ENCODE results near the gene RRP12.
"Not testable (repeated sequence)": the region's sequence is repeated elsewhere in the genome, so short reads cannot be mapped to it uniquely, and the experiment has no call there.

The RRP12 gene

GRCh38 chr10:97406483-97406882, 5.3 kb upstream of the RRP12 start:
- not testable (repeated sequence) for H3K23ac ChIP-seq (ENCODE audit: low read length); H2AFZ ChIP-seq (ENCODE audit: insufficient read depth, low read length, poor library complexity); H3K9ac ChIP-seq (ENCODE audit: low read length); H3K4me1 ChIP-seq (ENCODE audit: control insufficient read depth in 1 of 2, insufficient read depth in 2 of 2, low read length in 2 of 2); H3K36me3 ChIP-seq (ENCODE audit: control insufficient read depth in 1 of 2, insufficient read depth in 2 of 2, low read length in 2 of 2); H2BK5ac ChIP-seq (ENCODE audit: low read depth, low read length, poor library complexity); H3K4ac ChIP-seq (ENCODE audit: low read depth, low read length); H2BK120ac ChIP-seq (ENCODE audit: insufficient read depth, low read length, poor library complexity); DNase-seq; H3K14ac ChIP-seq (ENCODE audit: low read length); H3K79me2 ChIP-seq (ENCODE audit: control insufficient read depth, insufficient read depth, low read length, poor library complexity); H3K9me3 ChIP-seq (ENCODE audit: insufficient read depth, low read depth, low read length); H3K18ac ChIP-seq (ENCODE audit: low read length); H3K79me1 ChIP-seq (ENCODE audit: low read length); H3K4me2 ChIP-seq (ENCODE audit: low read length); H3K4me3 ChIP-seq (ENCODE audit: low read depth, low read length); H2BK12ac ChIP-seq (ENCODE audit: low read length); H3K27ac ChIP-seq (ENCODE audit: low read depth, low read length); H4K12ac ChIP-seq (ENCODE audit: low read depth, low read length); H4K91ac ChIP-seq (ENCODE audit: low read depth, low read length); H3K27me3 ChIP-seq (ENCODE audit: insufficient read depth, low read length); H2AK5ac ChIP-seq (ENCODE audit: low read length); H4K8ac ChIP-seq (ENCODE audit: low read depth, low read length)
- WGBS (ENCODE audit: extremely low coverage, insufficient coverage, insufficient read length) = no CpG with 5 or more reads among the region's 7 CpGs

GRCh38 chr10:97406064-97406463, 4.9 kb upstream of the RRP12 start:
- Histone ChIP-seq H3K14ac (ENCODE audit: low read length) (no peak overlapping the region), H4K91ac (ENCODE audit: low read depth, low read length) (no peak overlapping the region), H3K27ac (ENCODE audit: low read depth, low read length) (no peak overlapping the region), H2AK5ac (ENCODE audit: low read length) (no peak overlapping the region), H3K36me3 (ENCODE audit: control insufficient read depth in 1 of 2, insufficient read depth in 2 of 2, low read length in 2 of 2) (no peaks in the 10 kb centered on the region), H2BK120ac (ENCODE audit: insufficient read depth, low read length, poor library complexity) (no peak overlapping the region), H3K4me2 (ENCODE audit: low read length) (no peak overlapping the region), H3K23ac (ENCODE audit: low read length) (no peak overlapping the region), H2BK12ac (ENCODE audit: low read length) (no peak overlapping the region), H2BK5ac (ENCODE audit: low read depth, low read length, poor library complexity) (no peak overlapping the region), H3K79me1 (ENCODE audit: low read length) (no peaks in the 10 kb centered on the region), H2AFZ (ENCODE audit: insufficient read depth, low read length, poor library complexity) (no peak overlapping the region), H4K12ac (ENCODE audit: low read depth, low read length) (no peak overlapping the region), H3K27me3 (ENCODE audit: insufficient read depth, low read length) (no peaks in the 10 kb centered on the region), H3K4me1 (ENCODE audit: control insufficient read depth in 1 of 2, insufficient read depth in 2 of 2, low read length in 2 of 2) (peaks cover 0 to 6% of the 10 kb centered on the region in 2 experiments), H3K9me3 (ENCODE audit: insufficient read depth, low read depth, low read length) (no peaks in the 10 kb centered on the region), H3K4ac (ENCODE audit: low read depth, low read length) (no peak overlapping the region), H4K8ac (ENCODE audit: low read depth, low read length) (no peak overlapping the region), H3K9ac (ENCODE audit: low read length) (no peak overlapping the region), H3K18ac (ENCODE audit: low read length) (no peak overlapping the region), H3K79me2 (ENCODE audit: control insufficient read depth, insufficient read depth, low read length, poor library complexity) (no peaks in the 10 kb centered on the region), H3K4me3 (ENCODE audit: low read depth, low read length) (no peak overlapping the region)
- no peak for DNase-seq
- no CpG with 5 or more reads among the region's 3 CpGs for WGBS (ENCODE audit: extremely low coverage, insufficient coverage, insufficient read length)

DNA sequence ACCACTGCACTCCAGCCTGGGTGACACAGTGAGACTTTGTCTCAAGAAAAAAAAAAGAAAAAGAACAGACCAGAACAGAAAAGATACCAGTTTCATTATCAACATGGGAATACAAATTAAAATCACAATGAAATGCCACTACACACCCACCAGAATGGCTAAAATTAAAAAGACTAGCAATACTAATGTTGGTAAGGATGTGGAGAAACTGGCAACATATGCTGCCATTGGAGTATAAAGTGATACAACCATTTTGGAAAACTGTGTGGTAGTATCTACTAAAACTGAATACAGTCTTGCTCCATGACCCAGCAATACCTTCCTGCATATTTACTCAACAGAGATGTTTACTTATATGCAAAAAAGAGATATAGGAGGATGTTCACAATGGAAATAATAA, 2.9 kb upstream of the RRP12 start:
- Histone ChIP-seq H3K36me3 (ENCODE audit: control insufficient read depth in 1 of 2, insufficient read depth in 2 of 2, low read length in 2 of 2) (no peaks in the 10 kb centered on the region), H2BK120ac (ENCODE audit: insufficient read depth, low read length, poor library complexity) (no peak overlapping the region), H3K9me3 (ENCODE audit: insufficient read depth, low read depth, low read length) (no peaks in the 10 kb centered on the region), H2AFZ (ENCODE audit: insufficient read depth, low read length, poor library complexity) (no peak overlapping the region), H3K18ac (ENCODE audit: low read length) (no peak overlapping the region), H3K9ac (ENCODE audit: low read length) (no peak overlapping the region), H4K8ac (ENCODE audit: low read depth, low read length) (no peak overlapping the region), H3K27me3 (ENCODE audit: insufficient read depth, low read length) (no peaks in the 10 kb centered on the region), H2AK5ac (ENCODE audit: low read length) (no peak overlapping the region), H3K4me2 (ENCODE audit: low read length) (no peak overlapping the region), H4K91ac (ENCODE audit: low read depth, low read length) (no peak overlapping the region), H3K14ac (ENCODE audit: low read length) (no peak overlapping the region), H3K27ac (ENCODE audit: low read depth, low read length) (no peak overlapping the region), H3K79me1 (ENCODE audit: low read length) (no peaks in the 10 kb centered on the region), H3K4me3 (ENCODE audit: low read depth, low read length) (no peak overlapping the region), H3K23ac (ENCODE audit: low read length) (no peak overlapping the region), H2BK12ac (ENCODE audit: low read length) (no peak overlapping the region), H4K12ac (ENCODE audit: low read depth, low read length) (no peak overlapping the region), H3K4me1 (ENCODE audit: control insufficient read depth in 1 of 2, insufficient read depth in 2 of 2, low read length in 2 of 2) (peaks cover 2 to 10% of the 10 kb centered on the region in 2 experiments), H3K79me2 (ENCODE audit: control insufficient read depth, insufficient read depth, low read length, poor library complexity) (no peaks in the 10 kb centered on the region), H3K4ac (ENCODE audit: low read depth, low read length) (no peak overlapping the region), H2BK5ac (ENCODE audit: low read depth, low read length, poor library complexity) (no peak overlapping the region)
- DNase-seq = no peak

- WGBS (ENCODE audit: extremely low coverage, insufficient coverage, insufficient read length) = no CpG with 5 or more reads among the region's 13 CpGs
Observed at GRCh38 chr10:97401455-97401919, 347 bp upstream of the RRP12 start.

More at GRCh38 chr10:97401455-97401919, 347 bp upstream of the RRP12 start:
- Histone ChIP-seq H3K36me3 (ENCODE audit: control insufficient read depth in 1 of 2, insufficient read depth in 2 of 2, low read length in 2 of 2) (no peaks in the 10 kb centered on the region), H3K18ac (ENCODE audit: low read length) (no peak overlapping the region), H2BK12ac (ENCODE audit: low read length) (no peak overlapping the region), H3K27ac (ENCODE audit: low read depth, low read length) (no peak overlapping the region), H4K91ac (ENCODE audit: low read depth, low read length) (no peak overlapping the region), H3K9ac (ENCODE audit: low read length) (no peak overlapping the region), H3K14ac (ENCODE audit: low read length) (no peak overlapping the region), H3K4me1 (ENCODE audit: control insufficient read depth in 1 of 2, insufficient read depth in 2 of 2, low read length in 2 of 2) (peaks cover 2 to 4% of the 10 kb centered on the region in 2 experiments), H2BK120ac (ENCODE audit: insufficient read depth, low read length, poor library complexity) (no peak overlapping the region), H4K8ac (ENCODE audit: low read depth, low read length) (peak overlapping the region; percentile 74), H3K27me3 (ENCODE audit: insufficient read depth, low read length) (no peaks in the 10 kb centered on the region), H3K79me2 (ENCODE audit: control insufficient read depth, insufficient read depth, low read length, poor library complexity) (no peaks in the 10 kb centered on the region), H3K4me2 (ENCODE audit: low read length) (peak overlapping the region; percentile 80), H4K12ac (ENCODE audit: low read depth, low read length) (peak overlapping the region; percentile 49), H2AFZ (ENCODE audit: insufficient read depth, low read length, poor library complexity) (peak overlapping the region; percentile 32), H3K79me1 (ENCODE audit: low read length) (no peaks in the 10 kb centered on the region), H2BK5ac (ENCODE audit: low read depth, low read length, poor library complexity) (no peak overlapping the region), H3K23ac (ENCODE audit: low read length) (no peak overlapping the region), H3K4ac (ENCODE audit: low read depth, low read length) (no peak overlapping the region), H3K9me3 (ENCODE audit: insufficient read depth, low read depth, low read length) (no peaks in the 10 kb centered on the region), H3K4me3 (ENCODE audit: low read depth, low read length) (no peak overlapping the region), H2AK5ac (ENCODE audit: low read length) (no peak overlapping the region)
- DNase-seq = peak in 1 of 2 donors; percentile 54
